HUES48 (cell line): ENCODE data around the gene ITGA5.
A peak's percentile ranks its signal among the peaks of the same experiment; 100 is the strongest.

Experiments
- H3K27ac ChIP-seq: one replicate; pipeline ENCODE4 v1.7.0; 2013; ENCODE audit warnings: low read depth, low read length, inconsistent platforms
- H3K27me3 ChIP-seq: 2 replicates; pipeline ENCODE4 v1.6.1; 2013; ENCODE audit warnings: mild to moderate bottlenecking, low read length; ENCODE audit not compliant: control insufficient read depth, insufficient read depth
- H3K36me3 ChIP-seq: 2 replicates; pipeline ENCODE4 v1.6.1; 2013; ENCODE audit warnings: low read length; ENCODE audit not compliant: control insufficient read depth, insufficient read depth
- H3K4me1 ChIP-seq: 2 replicates; pipeline ENCODE4 v1.6.1; 2013; ENCODE audit warnings: mild to moderate bottlenecking, low read length; ENCODE audit not compliant: control insufficient read depth, insufficient read depth
- H3K4me3 ChIP-seq: 2 replicates; pipeline ENCODE4 v1.5.1; 2013; ENCODE audit warnings: mild to moderate bottlenecking, low read depth, low read length
- H3K9ac ChIP-seq: 2 replicates; pipeline ENCODE4 v1.6.1; 2013; ENCODE audit warnings: mild to moderate bottlenecking, low read depth, low read length, moderate library complexity
- H3K9me3 ChIP-seq: 2 replicates; pipeline ENCODE4 v1.6.1; 2013; ENCODE audit warnings: low read length; ENCODE audit not compliant: control insufficient read depth, insufficient read depth

The ITGA5 gene

GRCh38 chr12:54376596-54376995, 42.5 kb downstream of the ITGA5 start:
- H3K4me3 ChIP-seq = no peak overlapping the region
- no peak overlapping the region for H3K9ac ChIP-seq
- H3K4me1 ChIP-seq = peaks cover 8% of the 10 kb centered on the region
- H3K9me3 ChIP-seq = no peaks in the 10 kb centered on the region
- H3K27me3 ChIP-seq = peaks cover 12% of the 10 kb centered on the region
- no peak overlapping the region for H3K27ac ChIP-seq
- peaks cover 16% of the 10 kb centered on the region for H3K36me3 ChIP-seq

- H3K27ac ChIP-seq = no peak overlapping the region
These were observed 43.8 kb downstream of the ITGA5 start for GRCh38 chr12:54375259-54375579.

GRCh38 chr12:54374562-54375258, 44.4 kb downstream of the ITGA5 start:
- Histone ChIP-seq H3K9me3 (no peaks in the 10 kb centered on the region), H3K27ac (no peak overlapping the region), H3K9ac (no peak overlapping the region), H3K4me1 (peaks cover 12% of the 10 kb centered on the region), H3K4me3 (no peak overlapping the region), H3K27me3 (peaks cover 14% of the 10 kb centered on the region), H3K36me3 (peaks cover 17% of the 10 kb centered on the region)

More at GRCh38 chr12:54375259-54375579, 43.8 kb downstream of the ITGA5 start:
- H3K36me3 ChIP-seq = peaks cover 17% of the 10 kb centered on the region
- H3K27me3 ChIP-seq = peaks cover 12% of the 10 kb centered on the region
- H3K9me3 ChIP-seq = no peaks in the 10 kb centered on the region
- no peak overlapping the region for H3K4me3 ChIP-seq
- H3K4me1 ChIP-seq = peaks cover 12% of the 10 kb centered on the region
- no peak overlapping the region for H3K9ac ChIP-seq

GRCh38 chr12:54373649-54374561, 45.2 kb downstream of the ITGA5 start:
- Histone ChIP-seq H3K4me1 (peaks cover 11% of the 10 kb centered on the region; the same call in 1 of the 2 replicates), H3K9me3 (no peaks in the 10 kb centered on the region), H3K27me3 (peaks cover 22% of the 10 kb centered on the region), H3K9ac (no peak overlapping the region), H3K4me3 (no peak overlapping the region), H3K36me3 (peaks cover 17% of the 10 kb centered on the region), H3K27ac (no peak overlapping the region)

- no peak overlapping the region for H3K9ac ChIP-seq
- H3K27me3 ChIP-seq = peaks cover 26% of the 10 kb centered on the region
- H3K4me3 ChIP-seq = no peak overlapping the region
- H3K36me3 ChIP-seq = peaks cover 16% of the 10 kb centered on the region
- peaks cover 15% of the 10 kb centered on the region; the same call in 1 of the 2 replicates for H3K4me1 ChIP-seq
- no peaks in the 10 kb centered on the region for H3K9me3 ChIP-seq
- no peak overlapping the region for H3K27ac ChIP-seq
These were observed 46.8 kb downstream of the ITGA5 start for GRCh38 chr12:54372113-54372806.

- no peak overlapping the region for H3K27ac ChIP-seq
- peaks cover 15% of the 10 kb centered on the region; the same call in 1 of the 2 replicates for H3K4me1 ChIP-seq
- peaks cover 30% of the 10 kb centered on the region for H3K27me3 ChIP-seq
- H3K9me3 ChIP-seq = no peaks in the 10 kb centered on the region
- no peak overlapping the region for H3K4me3 ChIP-seq
- peaks cover 10% of the 10 kb centered on the region; the same call in 1 of the 2 replicates for H3K36me3 ChIP-seq
- no peak overlapping the region for H3K9ac ChIP-seq
These were observed 47.5 kb downstream of the ITGA5 start for GRCh38 chr12:54371328-54372112.

GRCh38 chr12:54370171-54370730, 48.8 kb downstream of the ITGA5 start:
- peak overlapping the region; percentile 36 for H3K4me3 ChIP-seq
- no peak overlapping the region for H3K9ac ChIP-seq
- peaks cover 30% of the 10 kb centered on the region for H3K27me3 ChIP-seq
- no peak overlapping the region for H3K27ac ChIP-seq
- H3K36me3 ChIP-seq = peaks cover 10% of the 10 kb centered on the region; the same call in 1 of the 2 replicates
- H3K4me1 ChIP-seq = peaks cover 15% of the 10 kb centered on the region; the same call in 1 of the 2 replicates
- no peaks in the 10 kb centered on the region for H3K9me3 ChIP-seq

GRCh38 chr12:54369597-54370131, 49.4 kb downstream of the ITGA5 start:
- Histone ChIP-seq H3K27me3 (peaks cover 30% of the 10 kb centered on the region), H3K4me3 (peak overlapping the region; percentile 49), H3K27ac (no peak overlapping the region), H3K9ac (no peak overlapping the region), H3K4me1 (peaks cover 15% of the 10 kb centered on the region; the same call in 1 of the 2 replicates), H3K36me3 (peaks cover 10% of the 10 kb centered on the region; the same call in 1 of the 2 replicates), H3K9me3 (no peaks in the 10 kb centered on the region)

- no peaks in the 10 kb centered on the region for H3K9me3 ChIP-seq
- peak overlapping the region; percentile 49 for H3K4me3 ChIP-seq
- H3K27me3 ChIP-seq = peaks cover 35% of the 10 kb centered on the region
- peaks cover 15% of the 10 kb centered on the region; the same call in 1 of the 2 replicates for H3K4me1 ChIP-seq
- H3K9ac ChIP-seq = no peak overlapping the region
- H3K36me3 ChIP-seq = peaks cover 10% of the 10 kb centered on the region; the same call in 1 of the 2 replicates
- no peak overlapping the region for H3K27ac ChIP-seq
These were observed 50.1 kb downstream of the ITGA5 start for GRCh38 chr12:54368709-54369596.
